Mesothelial cell of epicardium (in vitro differentiated cells): Measurements from ENCODE around the gene TRPM3. TPM values are rescaled to one million over a fixed set of nuclear protein-coding genes. Genes with fewer than 3 reads are reported as not detected.

Experiments
- DNase-seq, 2 experiments: peaks; one replicate each; pipeline ENCODE4 v3.0.0; 2021; ENCODE audit warnings: low spot score in 2 of 2; ENCODE audit not compliant: unreplicated experiment in 2 of 2
- H3K27ac Mint-ChIP-seq: 2 replicates; pipeline ENCODE4 v1.8.0; 2021; ENCODE audit warnings: mixed read lengths
- H3K27me3 Mint-ChIP-seq: 2 replicates; pipeline ENCODE4 v1.8.0; 2021; ENCODE audit warnings: low read depth, mixed read lengths
- H3K36me3 Mint-ChIP-seq: 2 replicates; pipeline ENCODE4 v1.8.0; 2021; ENCODE audit warnings: mixed read lengths
- H3K4me1 Mint-ChIP-seq: 2 replicates; pipeline ENCODE4 v1.8.0; 2021; ENCODE audit warnings: mixed read lengths
- H3K4me3 Mint-ChIP-seq: 2 replicates; pipeline ENCODE4 v1.8.0; 2021; ENCODE audit warnings: mild to moderate bottlenecking, moderate library complexity, mixed read lengths
- H3K9me3 Mint-ChIP-seq: 2 replicates; pipeline ENCODE4 v1.8.0; 2021; ENCODE audit warnings: mixed read lengths
- CTCF ChIP-seq: fragments of 200-600 bp; sonication (generic); IDR thresholded peaks from one replicate; pipeline ENCODE4 v1.5.0; 2021; ENCODE audit warnings: antibody characterized with exemption; ENCODE audit not compliant: unreplicated experiment
- total RNA-seq: library from RNA; stranded (reverse); gene quantifications from 3 replicates; pipeline ENCODE4 v1.2.1, GENCODE V29; 2021

Gene TRPM3
- total RNA-seq, 1 donor from 2014 or later, result 1.6 TPM

GRCh38 chr9:71098801-71099200 lies 22.6 kb downstream of the TRPM3 start:
- no peak overlapping the region for H3K27ac Mint-ChIP-seq
- no peaks in the 10 kb centered on the region for H3K4me1 Mint-ChIP-seq
- no peak for DNase-seq
- no peaks in the 10 kb centered on the region for H3K9me3 Mint-ChIP-seq
- H3K27me3 Mint-ChIP-seq, result peaks cover 5% of the 10 kb centered on the region
- TF ChIP-seq CTCF, result no peak
- no peak overlapping the region for H3K4me3 Mint-ChIP-seq
- no peaks in the 10 kb centered on the region for H3K36me3 Mint-ChIP-seq

- H3K4me3 Mint-ChIP-seq, result no peak overlapping the region
- H3K27ac Mint-ChIP-seq, result no peak overlapping the region
- no peak for DNase-seq
- no peaks in the 10 kb centered on the region for H3K4me1 Mint-ChIP-seq
- TF ChIP-seq CTCF, result no peak
- H3K27me3 Mint-ChIP-seq, result peaks cover 5% of the 10 kb centered on the region
- peaks cover 7% of the 10 kb centered on the region for H3K9me3 Mint-ChIP-seq
- no peaks in the 10 kb centered on the region for H3K36me3 Mint-ChIP-seq
These were observed 23.8 kb downstream of the TRPM3 start for GRCh38 chr9:71097671-71098070.

DNA sequence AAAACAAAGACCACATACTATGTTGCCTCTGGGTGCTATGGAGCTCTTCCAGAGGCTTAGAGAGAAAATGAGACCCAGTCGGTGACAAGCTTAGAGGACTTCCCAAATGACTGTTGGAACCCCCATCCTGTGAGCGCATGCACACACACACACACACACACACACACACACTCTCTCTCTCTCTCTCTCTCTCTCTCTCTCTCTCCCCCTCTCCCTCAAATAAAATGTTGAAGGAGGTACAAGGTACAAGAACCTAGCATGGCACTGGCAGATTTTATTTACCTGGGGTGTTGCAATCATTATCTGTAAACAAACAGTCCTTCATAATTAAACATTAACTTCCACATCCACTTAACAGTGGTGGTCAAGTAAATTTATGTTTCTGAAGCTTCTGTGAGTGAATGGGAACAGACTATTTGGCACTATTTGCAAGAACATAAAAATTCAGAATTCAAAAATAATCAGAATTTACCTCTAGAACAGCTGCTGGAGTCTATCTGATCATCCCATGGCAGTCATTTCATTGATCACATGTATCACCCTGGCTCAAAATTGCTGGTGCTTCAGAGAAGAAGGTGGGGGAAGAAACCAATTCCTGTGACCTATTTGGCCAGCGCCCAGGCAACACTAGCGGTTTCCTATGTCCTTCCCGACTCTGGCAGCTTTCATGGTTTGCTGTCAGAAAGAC lies 24.9 kb downstream of the TRPM3 start:
- H3K36me3 Mint-ChIP-seq, result no peaks in the 10 kb centered on the region
- no peak overlapping the region for H3K27ac Mint-ChIP-seq
- no peak for DNase-seq
- no peak overlapping the region for H3K4me3 Mint-ChIP-seq
- no peaks in the 10 kb centered on the region for H3K4me1 Mint-ChIP-seq
- H3K27me3 Mint-ChIP-seq, result peaks cover 5% of the 10 kb centered on the region
- peaks cover 10% of the 10 kb centered on the region for H3K9me3 Mint-ChIP-seq
- no peak for TF ChIP-seq CTCF

GRCh38 chr9:71094708-71095251 lies 26.6 kb downstream of the TRPM3 start:
- Mint-ChIP-seq H3K36me3 (no peaks in the 10 kb centered on the region), H3K27me3 (peaks cover 5% of the 10 kb centered on the region), H3K27ac (no peak overlapping the region), H3K4me1 (no peaks in the 10 kb centered on the region), H3K4me3 (no peak overlapping the region), H3K9me3 (peaks cover 10% of the 10 kb centered on the region)
- DNase-seq, result no peak
- TF ChIP-seq CTCF, result no peak

- Mint-ChIP-seq H3K36me3 (no peaks in the 10 kb centered on the region), H3K9me3 (peaks cover 10% of the 10 kb centered on the region), H3K4me3 (no peak overlapping the region), H3K27me3 (no peaks in the 10 kb centered on the region), H3K4me1 (no peaks in the 10 kb centered on the region), H3K27ac (no peak overlapping the region)
- no peak for DNase-seq
- TF ChIP-seq CTCF, result no peak
These were observed 30.5 kb downstream of the TRPM3 start for GRCh38 chr9:71090896-71091295.

- Mint-ChIP-seq H3K36me3 (no peaks in the 10 kb centered on the region), H3K4me3 (no peak overlapping the region), H3K27ac (no peak overlapping the region), H3K9me3 (peaks cover 3% of the 10 kb centered on the region), H3K4me1 (peaks cover 10% of the 10 kb centered on the region), H3K27me3 (no peaks in the 10 kb centered on the region)
- DNase-seq, result no peak
- no peak for TF ChIP-seq CTCF
These were observed 42.0 kb downstream of the TRPM3 start for GRCh38 chr9:71079451-71079850.
